KMS-11 (cell line): ENCODE data around the gene BTG4.

Source experiments
- H2AFZ ChIP-seq: fragments of 200-600 bp; sonication (generic); 2 replicates; pipeline ENCODE4 v1.6.1; 2016; ENCODE audit warnings: antibody characterized with exemption, mixed run types, low read depth
- H3K27ac ChIP-seq: fragments of 200-600 bp; sonication (generic); 2 replicates; pipeline ENCODE4 v1.6.1; 2016; ENCODE audit warnings: mild to moderate bottlenecking, mixed run types
- H3K27me3 ChIP-seq: fragments of 200-600 bp; sonication (generic); 2 replicates; pipeline ENCODE4 v1.6.1; 2017; ENCODE audit warnings: mild to moderate bottlenecking, low read depth, mixed run types, moderate library complexity; ENCODE audit not compliant: insufficient read depth
- H3K36me3 ChIP-seq: fragments of 200-600 bp; sonication (generic); 2 replicates; pipeline ENCODE4 v1.6.1; 2017; ENCODE audit warnings: mild to moderate bottlenecking, mixed run types; ENCODE audit not compliant: insufficient read depth
- H3K4me1 ChIP-seq: fragments of 200-600 bp; sonication (generic); 2 replicates; pipeline ENCODE4 v1.6.1; 2016; ENCODE audit warnings: mild to moderate bottlenecking, low read depth, mixed run types; ENCODE audit not compliant: poor library complexity, severe bottlenecking
- H3K4me2 ChIP-seq: fragments of 200-600 bp; sonication (generic); 2 replicates; pipeline ENCODE4 v1.7.0; 2016; ENCODE audit warnings: mild to moderate bottlenecking, mixed run types
- H3K4me3 ChIP-seq: fragments of 200-600 bp; sonication (generic); IDR thresholded peaks from 2 replicates; pipeline ENCODE4 v1.6.1; 2017; ENCODE audit warnings: low read depth, low read length, mixed read lengths; ENCODE audit not compliant: insufficient read depth
- H3K79me2 ChIP-seq: fragments of 200-600 bp; sonication (generic); 2 replicates; pipeline ENCODE4 v1.6.1; 2016; ENCODE audit warnings: low read depth, mixed run types; ENCODE audit not compliant: insufficient read depth
- H3K9ac ChIP-seq: fragments of 200-600 bp; sonication (generic); 2 replicates; pipeline ENCODE4 v1.6.1; 2016; ENCODE audit warnings: mild to moderate bottlenecking, mixed run types
- H4K20me1 ChIP-seq: fragments of 200-600 bp; sonication (generic); 2 replicates; pipeline ENCODE4 v1.6.1; 2016; ENCODE audit warnings: mild to moderate bottlenecking, mixed run types; ENCODE audit not compliant: insufficient read depth
- TF ChIP-seq, protein P1 (sequence below): fragments of 200-600 bp; sonication (generic); conservative IDR thresholded peaks from 2 replicates; pipeline ENCODE4 v1.6.1; 2017; ENCODE audit warnings: low read depth, mild to moderate bottlenecking, antibody characterized with exemption, low read length, moderate library complexity, mixed read lengths

The BTG4 gene

DNA sequence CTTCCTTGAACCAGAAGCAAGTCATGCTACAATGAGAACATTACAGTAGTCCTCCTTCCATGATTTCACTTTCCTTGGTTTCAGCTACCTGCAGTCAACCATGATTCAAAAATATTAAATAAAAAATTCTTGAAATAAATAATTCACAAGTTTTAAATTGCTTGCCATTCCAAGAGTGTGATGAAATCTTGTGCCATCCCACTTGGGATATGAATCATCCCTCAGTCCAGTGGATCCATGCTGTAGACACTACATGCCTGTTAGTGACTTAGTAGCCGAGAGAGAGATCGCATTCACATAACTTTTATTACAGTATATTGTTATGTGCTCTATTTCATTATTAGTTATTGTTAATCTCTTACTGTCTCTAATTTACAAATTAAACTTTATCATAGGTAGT is 8.4 kb upstream of the BTG4 start:
- Histone ChIP-seq H3K27ac (no peak overlapping the region), H3K27me3 (no peaks in the 10 kb centered on the region), H3K9ac (no peak overlapping the region), H3K4me3 (no peak overlapping the region), H3K36me3 (no peaks in the 10 kb centered on the region), H3K79me2 (no peaks in the 10 kb centered on the region), H4K20me1 (no peaks in the 10 kb centered on the region), H3K4me2 (no peak overlapping the region), H3K4me1 (peaks cover 9% of the 10 kb centered on the region), H2AFZ (no peak overlapping the region)
- TF ChIP-seq, protein P1, sequence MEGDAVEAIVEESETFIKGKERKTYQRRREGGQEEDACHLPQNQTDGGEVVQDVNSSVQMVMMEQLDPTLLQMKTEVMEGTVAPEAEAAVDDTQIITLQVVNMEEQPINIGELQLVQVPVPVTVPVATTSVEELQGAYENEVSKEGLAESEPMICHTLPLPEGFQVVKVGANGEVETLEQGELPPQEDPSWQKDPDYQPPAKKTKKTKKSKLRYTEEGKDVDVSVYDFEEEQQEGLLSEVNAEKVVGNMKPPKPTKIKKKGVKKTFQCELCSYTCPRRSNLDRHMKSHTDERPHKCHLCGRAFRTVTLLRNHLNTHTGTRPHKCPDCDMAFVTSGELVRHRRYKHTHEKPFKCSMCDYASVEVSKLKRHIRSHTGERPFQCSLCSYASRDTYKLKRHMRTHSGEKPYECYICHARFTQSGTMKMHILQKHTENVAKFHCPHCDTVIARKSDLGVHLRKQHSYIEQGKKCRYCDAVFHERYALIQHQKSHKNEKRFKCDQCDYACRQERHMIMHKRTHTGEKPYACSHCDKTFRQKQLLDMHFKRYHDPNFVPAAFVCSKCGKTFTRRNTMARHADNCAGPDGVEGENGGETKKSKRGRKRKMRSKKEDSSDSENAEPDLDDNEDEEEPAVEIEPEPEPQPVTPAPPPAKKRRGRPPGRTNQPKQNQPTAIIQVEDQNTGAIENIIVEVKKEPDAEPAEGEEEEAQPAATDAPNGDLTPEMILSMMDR: no peak

DNA sequence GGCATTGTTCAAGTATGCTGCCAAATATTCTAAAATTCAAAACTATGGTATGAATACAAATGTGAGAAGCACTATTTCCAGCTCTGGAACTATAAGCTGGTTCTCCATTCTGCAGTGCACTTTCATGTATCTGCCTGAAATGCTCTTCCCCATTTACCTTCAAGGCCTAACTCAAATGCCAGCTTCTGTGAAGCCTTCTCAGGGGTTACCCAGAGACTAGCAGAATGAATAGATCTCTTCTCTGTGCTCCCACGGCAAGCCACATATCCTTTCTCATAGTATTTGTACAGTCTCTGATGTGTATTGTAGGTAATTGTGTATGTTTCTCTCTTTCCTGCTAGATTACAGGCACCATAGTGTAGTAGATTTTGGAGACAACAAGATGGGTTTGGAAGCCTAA is 6.5 kb upstream of the BTG4 start:
- Histone ChIP-seq H2AFZ (no peak overlapping the region), H3K4me3 (no peak overlapping the region)
- TF ChIP-seq, protein P1: no peak

GRCh38 chr11:111515591-111515990 is 3.4 kb upstream of the BTG4 start:
- TF ChIP-seq, protein P1: no peak
- no peak overlapping the region for H2AFZ ChIP-seq
- H4K20me1 ChIP-seq: no peaks in the 10 kb centered on the region
- H3K4me2 ChIP-seq: no peak overlapping the region
- no peak overlapping the region for H3K4me3 ChIP-seq
- no peaks in the 10 kb centered on the region for H3K27me3 ChIP-seq
- H3K79me2 ChIP-seq: no peaks in the 10 kb centered on the region
- no peaks in the 10 kb centered on the region for H3K36me3 ChIP-seq
- H3K9ac ChIP-seq: no peak overlapping the region
- no peak overlapping the region for H3K27ac ChIP-seq
- H3K4me1 ChIP-seq: no peaks in the 10 kb centered on the region

More for the DNA sequence above, 6.5 kb upstream of the BTG4 start:
- Histone ChIP-seq H3K36me3 (no peaks in the 10 kb centered on the region), H3K4me1 (no peaks in the 10 kb centered on the region), H4K20me1 (no peaks in the 10 kb centered on the region), H3K79me2 (no peaks in the 10 kb centered on the region), H3K27me3 (no peaks in the 10 kb centered on the region), H3K4me2 (no peak overlapping the region), H3K27ac (no peak overlapping the region), H3K9ac (no peak overlapping the region)

DNA sequence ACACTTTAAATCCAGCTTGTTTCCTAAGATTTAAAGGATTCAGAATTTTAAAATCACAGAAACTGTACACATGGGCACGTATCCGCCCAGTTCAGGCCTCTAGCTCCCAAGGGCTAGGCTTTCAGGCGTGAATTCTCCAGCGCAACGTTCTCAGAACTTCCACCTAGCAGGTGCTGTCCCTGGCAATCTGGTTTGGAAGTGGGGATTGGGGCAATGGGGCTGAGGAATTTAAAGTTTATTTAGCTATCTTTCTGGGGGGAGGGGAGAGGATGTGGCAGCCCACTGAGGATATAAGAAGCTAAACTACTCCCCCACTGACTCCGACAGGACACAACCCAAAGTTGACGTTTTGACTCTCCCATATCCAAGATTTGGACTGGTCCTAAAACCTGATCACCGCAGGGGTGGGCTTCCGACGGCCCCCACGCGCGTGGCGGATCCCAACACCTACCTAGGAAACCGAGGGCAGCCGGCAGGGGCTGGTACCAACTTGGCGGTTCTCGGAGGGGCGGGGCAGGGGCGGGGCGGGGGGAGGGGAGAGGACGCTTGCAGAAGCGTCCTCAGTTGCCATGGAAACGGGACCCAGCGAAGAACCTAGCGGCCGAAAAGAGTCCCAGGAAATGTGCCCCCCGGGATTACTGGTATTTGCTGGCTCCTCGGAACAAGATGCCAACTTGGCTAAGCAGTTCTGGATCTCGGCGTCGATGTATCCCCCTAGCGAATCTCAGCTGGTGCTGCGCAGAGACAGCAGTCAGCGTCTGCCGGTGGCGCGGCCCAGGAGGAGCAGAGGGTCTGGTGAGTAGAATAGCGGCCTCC is 2.2 kb upstream of the BTG4 start, which contains the start of gene HOATZ:
HOATZ (plus strand) TSS at position 563 of the 816 bp plus-strand sequence; CDS start at position 570, 7 bp downstream.
- H3K27me3 ChIP-seq: no peaks in the 10 kb centered on the region
- H2AFZ ChIP-seq: no peak within 1 kb of the TSS
- no peaks in the 10 kb centered on the region for H3K4me1 ChIP-seq
- H3K4me2 ChIP-seq: no peak within 1 kb of the TSS
- no peak within 1 kb of the TSS for H3K4me3 ChIP-seq
- no peak within 1 kb of the TSS for H3K9ac ChIP-seq
- no peaks in the 10 kb centered on the region for H4K20me1 ChIP-seq
- H3K36me3 ChIP-seq: no peaks in the 10 kb centered on the region
- TF ChIP-seq, protein P1: no peak
- H3K27ac ChIP-seq: no peak within 1 kb of the TSS
- H3K79me2 ChIP-seq: no peaks in the 10 kb centered on the region
